Sigmoid colon (tissue), 7 donors: ENCODE results near the gene TRIM59. TPM values are rescaled to one million over a fixed set of nuclear protein-coding genes. Genes with fewer than 3 reads are reported as not detected.

Source experiments
- DNase-seq: peaks from one replicate; pipeline ENCODE4 v3.0.0-alpha.2; 2019
- H3K27ac ChIP-seq, 4 donors: fragments of 200-600 bp; sonication (generic); one replicate each; pipeline ENCODE4 v1.5.1; 2016 to 2019; ENCODE audit warnings: mild to moderate bottlenecking in 1 of 4
- H3K27me3 ChIP-seq, 3 donors: fragments of 200-600 bp; sonication (generic); one replicate each; pipeline ENCODE4 v1.5.1; 2019; ENCODE audit warnings: mild to moderate bottlenecking in 1 of 3
- H3K36me3 ChIP-seq, 4 donors: fragments of 200-600 bp; sonication (generic); one replicate each; pipeline ENCODE4 v1.5.1; 2016 to 2019
- H3K4me1 ChIP-seq, 4 donors: fragments of 200-600 bp; sonication (generic); one replicate each; pipeline ENCODE4 v1.5.1; 2017 to 2019
- H3K4me3 ChIP-seq, 4 donors: fragments of 200-600 bp; sonication (generic); one replicate each; pipeline ENCODE4 v1.5.1; 2017 to 2019; ENCODE audit warnings: mild to moderate bottlenecking in 2 of 4, moderate library complexity in 1 of 4
- H3K9me3 ChIP-seq, 4 donors: fragments of 200-600 bp in 3 of 4; sonication (generic) in 3 of 4; one replicate each; pipeline versions ENCODE4 v1.5.1 to v1.6.1; 2013 to 2019
- CTCF ChIP-seq, 4 experiments: fragments of 450-650 bp in 3 of 4; fragments of 200-600 bp in 1 of 4; IDR thresholded peaks; one replicate each; pipeline ENCODE4 v1.5.1; 2016 to 2019; ENCODE audit warnings: antibody characterized with exemption in 4 of 4, mild to moderate bottlenecking in 3 of 4, moderate library complexity in 2 of 4
- EP300 ChIP-seq, 4 donors: sonication (generic); formaldehyde crosslinking; IDR thresholded peaks; one replicate each; pipeline ENCODE4 v1.6.1; 2017; ENCODE audit warnings: antibody characterized with exemption in 4 of 4
- POLR2A ChIP-seq, 2 donors: fragments of 450-650 bp; IDR thresholded peaks; one replicate each; pipeline ENCODE4 v1.6.1; 2016; ENCODE audit warnings: antibody characterized with exemption in 2 of 2, mild to moderate bottlenecking in 2 of 2, moderate library complexity in 2 of 2
- POLR2AphosphoS5 ChIP-seq, 4 donors: sonication (generic); formaldehyde crosslinking; IDR thresholded peaks; one replicate each; pipeline ENCODE4 v1.6.1; 2017; ENCODE audit warnings: antibody characterized with exemption in 4 of 4
- WGBS, 2 donors: extraction: QIAGEN DNeasy Blood & Tissue Kit; methylation state at CpG; one replicate each; pipeline ENCODE4 v1.1.7; 2013; 5-methylcytosine and 5-hydroxymethylcytosine counted together
- intact Hi-C: fragments of 100-400 bp; cut with DNase I; formaldehyde crosslinking; loops from one replicate; pipeline ENCODE4 v1.15.1; 2023
- polyA plus RNA-seq, 3 donors: library from polyadenylated mRNA; stranded (reverse); fragments of 200-250 nt; gene quantifications; one replicate each; pipeline ENCODE4 v1.2.3, GENCODE V29; 2013
- total RNA-seq, 4 donors: library from RNA; depleted of rRNA; stranded (reverse); fragments of >200 nt; gene quantifications; one replicate each; pipeline ENCODE4 v1.1.0, GENCODE V29; 2016
- donor health status: healthy with polysubstance abuse.
- donor health status: Bipolar disorder and iron deficiency.
- donor health status: healthy.

TRIM59 gene
- total and polyA plus RNA-seq, 7 donors = 0.60 to 6.1 (median 5.0) TPM

GRCh38 chr3:160447544-160447943 lies 2.0 kb downstream of the TRIM59 start:
- no peaks in the 10 kb centered on the region for H3K27me3 ChIP-seq
- H3K4me3 ChIP-seq = no peak overlapping the region
- H3K36me3 ChIP-seq = no peaks in the 10 kb centered on the region
- H3K27ac ChIP-seq = no peak overlapping the region
- DNase-seq = no peak
- no peak for TF ChIP-seq POLR2AphosphoS5 (IDR thresholded peaks at IDR 0.05)
- TF ChIP-seq EP300 (IDR thresholded peaks at IDR 0.05) = no peak
- TF ChIP-seq POLR2A (IDR thresholded peaks at IDR 0.05) = no peak
- no peak for TF ChIP-seq CTCF (IDR thresholded peaks at IDR 0.05)
- H3K4me1 ChIP-seq = peaks cover 0 to 26% (median 18%) of the 10 kb centered on the region in 4 donors
- intact Hi-C loops = loop anchor here (5.0 kb wide), 2 partner anchors 50 to 120 kb away; partner anchors contain the start of genes IFT80, KPNA4 and SMC4
- 46 to 56% methylated on average over 3 of the region's 3 CpGs for whole genome bisulfite sequencing, 2 donors
- no peaks in the 10 kb centered on the region for H3K9me3 ChIP-seq

- no peak overlapping the region for H3K27ac ChIP-seq
- H3K9me3 ChIP-seq = no peaks in the 10 kb centered on the region
- H3K36me3 ChIP-seq = no peaks in the 10 kb centered on the region
- intact Hi-C loops = loop anchor here (5.0 kb wide), 2 partner anchors 49 to 121 kb away; partner anchors contain the start of genes IFT80, KPNA4 and SMC4
- peaks cover 0 to 26% (median 18%) of the 10 kb centered on the region in 4 donors for H3K4me1 ChIP-seq
- TF ChIP-seq POLR2AphosphoS5 (IDR thresholded peaks at IDR 0.05) = no peak
- no peak for TF ChIP-seq POLR2A (IDR thresholded peaks at IDR 0.05)
- no peak for TF ChIP-seq CTCF (IDR thresholded peaks at IDR 0.05)
- no peak for TF ChIP-seq EP300 (IDR thresholded peaks at IDR 0.05)
- 95 to 97% methylated on average over 13 of the region's 13 CpGs for WGBS, 2 donors
- no peaks in the 10 kb centered on the region for H3K27me3 ChIP-seq
- no peak for DNase-seq
- no peak overlapping the region for H3K4me3 ChIP-seq
Measured at GRCh38 chr3:160446522-160447056, 3.0 kb downstream of the TRIM59 start.

GRCh38 chr3:160445854-160446253 lies 3.7 kb downstream of the TRIM59 start:
- WGBS, 2 donors = 97 to 100% methylated on average over 1 of the region's 1 CpG
- no peak overlapping the region for H3K27ac ChIP-seq
- intact Hi-C loops = loop anchor here (5.0 kb wide), 2 partner anchors 49 to 121 kb away; partner anchors contain the start of genes IFT80, KPNA4 and SMC4
- no peak overlapping the region for H3K4me3 ChIP-seq
- DNase-seq = no peak
- no peaks in the 10 kb centered on the region for H3K9me3 ChIP-seq
- no peak for TF ChIP-seq CTCF (IDR thresholded peaks at IDR 0.05)
- no peak for TF ChIP-seq POLR2A (IDR thresholded peaks at IDR 0.05)
- TF ChIP-seq POLR2AphosphoS5 (IDR thresholded peaks at IDR 0.05) = no peak
- TF ChIP-seq EP300 (IDR thresholded peaks at IDR 0.05) = no peak
- no peaks in the 10 kb centered on the region for H3K27me3 ChIP-seq
- H3K36me3 ChIP-seq = no peaks in the 10 kb centered on the region
- peaks cover 0 to 26% (median 18%) of the 10 kb centered on the region in 4 donors for H3K4me1 ChIP-seq

- H3K4me3 ChIP-seq = no peak overlapping the region
- DNase-seq = no peak
- no peaks in the 10 kb centered on the region for H3K27me3 ChIP-seq
- WGBS, 2 donors = 91 to 96% methylated on average over 1 of the region's 1 CpG
- peaks cover 0 to 16% (median 6%) of the 10 kb centered on the region in 4 donors for H3K4me1 ChIP-seq
- TF ChIP-seq POLR2AphosphoS5 (IDR thresholded peaks at IDR 0.05) = no peak
- no peak for TF ChIP-seq EP300 (IDR thresholded peaks at IDR 0.05)
- TF ChIP-seq CTCF (IDR thresholded peaks at IDR 0.05) = no peak
- TF ChIP-seq POLR2A (IDR thresholded peaks at IDR 0.05) = no peak
- H3K9me3 ChIP-seq = no peaks in the 10 kb centered on the region
- intact Hi-C loops = no loop called here
- H3K36me3 ChIP-seq = no peaks in the 10 kb centered on the region
- no peak overlapping the region for H3K27ac ChIP-seq
Measured at GRCh38 chr3:160444411-160444810, 5.2 kb downstream of the TRIM59 start.

- Histone ChIP-seq H3K4me3 (no peak overlapping the region), H3K27me3 (no peaks in the 10 kb centered on the region), H3K9me3 (no peaks in the 10 kb centered on the region), H3K36me3 (no peaks in the 10 kb centered on the region), H3K4me1 (no peaks in the 10 kb centered on the region), H3K27ac (no peak overlapping the region)
- intact Hi-C loops = no loop called here
- DNase-seq = no peak
- 95 to 97% methylated on average over 7 of the region's 7 CpGs for WGBS, 2 donors
- TF ChIP-seq POLR2AphosphoS5 (IDR thresholded peaks at IDR 0.05) (no peak), POLR2A (IDR thresholded peaks at IDR 0.05) (no peak), EP300 (IDR thresholded peaks at IDR 0.05) (no peak), CTCF (IDR thresholded peaks at IDR 0.05) (no peak)
Measured at GRCh38 chr3:160440687-160441086, 8.9 kb downstream of the TRIM59 start.
